SK-N-SH (cell line): Measurements from ENCODE around the gene ALDH6A1.

ENCODE experiments used
- CTCF ChIP-seq: fragments of 200-600 bp; sonication (generic); IDR thresholded peaks from 2 replicates; pipeline ENCODE4 v1.6.1; 2017; ENCODE audit warnings: antibody characterized with exemption, mild to moderate bottlenecking, moderate library complexity
- FOXM1 ChIP-seq: IDR thresholded peaks from 2 replicates; pipeline ENCODE4 v1.4.0; 2012; ENCODE audit warnings: low read depth, mild to moderate bottlenecking
- GABPA ChIP-seq: IDR thresholded peaks from 2 replicates; pipeline ENCODE4 v1.4.0; 2012; ENCODE audit warnings: low read depth, mild to moderate bottlenecking
- MAX ChIP-seq: IDR thresholded peaks from 2 replicates; pipeline ENCODE4 v1.4.0; 2012; ENCODE audit warnings: low read depth
- MXI1 ChIP-seq: IDR thresholded peaks from 2 replicates; pipeline ENCODE4 v1.6.1; 2012; ENCODE audit warnings: mild to moderate bottlenecking, low read depth, low read length, improper control_type of control experiment
- POLR2AphosphoS5 ChIP-seq: IDR thresholded peaks from 2 replicates; pipeline ENCODE4 v1.6.1; 2012; ENCODE audit warnings: low read depth, low read length
- RAD21 ChIP-seq: IDR thresholded peaks from 2 replicates; pipeline ENCODE4 v1.6.1; 2012; ENCODE audit warnings: mild to moderate bottlenecking, low read length
- TEAD4 ChIP-seq: IDR thresholded peaks from 2 replicates; pipeline ENCODE4 v1.4.0; 2012; ENCODE audit warnings: mild to moderate bottlenecking, borderline replicate concordance; ENCODE audit not compliant: insufficient read depth
- USF1 ChIP-seq: IDR thresholded peaks from 2 replicates; pipeline ENCODE4 v1.4.0; 2012; ENCODE audit warnings: low read depth, borderline replicate concordance
- YY1 ChIP-seq: IDR thresholded peaks from 2 replicates; pipeline ENCODE4 v1.4.0; 2012; ENCODE audit warnings: low read depth, mild to moderate bottlenecking
- ZBTB33 ChIP-seq: IDR thresholded peaks from 2 replicates; pipeline ENCODE4 v1.4.0; 2012; ENCODE audit warnings: low read depth, borderline replicate concordance

GRCh38 chr14:74008843-74009499 lies 75.3 kb downstream of the ALDH6A1 start:
- TF ChIP-seq CTCF (no peak), GABPA (no peak), RAD21 (no peak), USF1 (no peak), ZBTB33 (no peak), YY1 (no peak), POLR2AphosphoS5 (no peak), MXI1 (no peak), TEAD4 (no peak), MAX (no peak), FOXM1 (no peak)
